ENCODE measurements around the gene RUFY2.
"Not testable (repeated sequence)": the region's sequence is repeated elsewhere in the genome, so short reads cannot be mapped to it uniquely, and the experiment has no call there.

RUFY2 gene

GRCh38 chr10:68324396-68324795, 82.7 kb downstream of the RUFY2 start:
- not testable (repeated sequence) for DNase-seq

- DNase-seq = no peak
Observed at GRCh38 chr10:68318331-68319059, 88.6 kb downstream of the RUFY2 start.

GRCh38 chr10:68315582-68315981, 91.5 kb downstream of the RUFY2 start:
- no peak for DNase-seq

- not testable (repeated sequence) for DNase-seq
Observed at GRCh38 chr10:68314930-68315329, 92.1 kb downstream of the RUFY2 start.

- DNase-seq = no peak
Observed at GRCh38 chr10:68310531-68310930, 96.5 kb downstream of the RUFY2 start.

GRCh38 chr10:68305854-68306253, 101.2 kb downstream of the RUFY2 start:
- no peak for DNase-seq

GRCh38 chr10:68303849-68304412, 103.1 kb downstream of the RUFY2 start:
- no peak for DNase-seq

- no peak for DNase-seq
Observed at GRCh38 chr10:68302871-68303270, 104.2 kb downstream of the RUFY2 start.

- DNase-seq = no peak
Observed at GRCh38 chr10:68302503-68302823, 104.6 kb downstream of the RUFY2 start.

- peak; percentile 7 for DNase-seq
Observed at GRCh38 chr10:68301790-68302502, 105.1 kb downstream of the RUFY2 start.

GRCh38 chr10:68301301-68301700, 105.8 kb downstream of the RUFY2 start:
- no peak for DNase-seq

GRCh38 chr10:68296843-68297663, 110.0 kb downstream of the RUFY2 start:
- DNase-seq = no peak
